ENCODE measurements around the gene NHERF2. TPM values are rescaled to one million over a fixed set of nuclear protein-coding genes. Genes with fewer than 3 reads are reported as not detected.
"Not testable (repeated sequence)": the region's sequence is repeated elsewhere in the genome, so short reads cannot be mapped to it uniquely, and the experiment has no call there.

NHERF2 gene
- total RNA-seq, 4 donors from 2014 or later: 10.3 to 97.1 (median 33.1) TPM

DNA sequence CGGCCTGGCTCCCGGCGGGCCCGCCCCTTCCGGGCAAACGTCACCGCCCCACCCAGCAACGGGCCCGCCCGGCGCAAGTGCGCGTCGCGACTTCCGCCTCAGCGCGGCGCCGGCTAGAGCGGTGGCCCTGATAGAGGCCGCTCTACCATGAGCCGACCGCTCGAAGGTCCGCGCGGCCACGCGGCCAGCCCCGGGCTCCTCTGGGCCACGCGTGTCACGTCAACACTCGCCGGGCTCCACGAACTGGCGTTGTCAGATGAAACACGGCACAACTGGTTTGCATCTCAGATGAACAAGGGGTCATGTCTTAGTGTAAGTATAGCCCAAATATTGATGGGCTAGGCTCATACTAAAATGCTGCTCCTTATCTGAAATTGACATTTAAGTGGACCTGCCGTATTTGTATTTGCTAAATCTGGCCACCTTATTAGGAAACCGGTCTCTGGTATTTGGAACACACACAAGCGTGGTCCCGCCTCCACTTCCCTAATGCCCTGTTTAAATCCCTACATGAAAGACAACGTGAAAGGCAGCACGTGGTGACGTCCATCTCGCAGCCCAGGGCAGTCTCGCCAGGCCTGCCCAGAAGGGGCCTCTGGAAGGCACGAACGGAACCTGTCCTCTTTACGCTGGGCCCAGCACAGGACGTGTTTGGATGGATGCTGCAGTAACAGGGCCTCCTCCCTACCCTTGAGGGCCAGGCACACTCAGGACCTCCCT lies 16.8 kb upstream of the NHERF2 start, which contains the start of gene ZNF598:
ZNF598 (minus strand) TSS at position 31 of the 720 bp plus-strand sequence.
- Histone ChIP-seq H3K4me1 (peaks cover 0 to 30% of the 10 kb centered on the region in 2 donors), H3K27me3 (no peaks in the 10 kb centered on the region), H3K4me3 (peak within 1 kb of the TSS; percentile 67 to 73), H3K9me3 (no peaks in the 10 kb centered on the region), H3K36me3 (no peaks in the 10 kb centered on the region), H3K27ac (peak within 1 kb of the TSS; percentile 84 to 88)
- intact Hi-C loops (cut with DNase I; ENCODE audit: low total_unique reads): no loop called here
- TF ChIP-seq, protein P1, sequence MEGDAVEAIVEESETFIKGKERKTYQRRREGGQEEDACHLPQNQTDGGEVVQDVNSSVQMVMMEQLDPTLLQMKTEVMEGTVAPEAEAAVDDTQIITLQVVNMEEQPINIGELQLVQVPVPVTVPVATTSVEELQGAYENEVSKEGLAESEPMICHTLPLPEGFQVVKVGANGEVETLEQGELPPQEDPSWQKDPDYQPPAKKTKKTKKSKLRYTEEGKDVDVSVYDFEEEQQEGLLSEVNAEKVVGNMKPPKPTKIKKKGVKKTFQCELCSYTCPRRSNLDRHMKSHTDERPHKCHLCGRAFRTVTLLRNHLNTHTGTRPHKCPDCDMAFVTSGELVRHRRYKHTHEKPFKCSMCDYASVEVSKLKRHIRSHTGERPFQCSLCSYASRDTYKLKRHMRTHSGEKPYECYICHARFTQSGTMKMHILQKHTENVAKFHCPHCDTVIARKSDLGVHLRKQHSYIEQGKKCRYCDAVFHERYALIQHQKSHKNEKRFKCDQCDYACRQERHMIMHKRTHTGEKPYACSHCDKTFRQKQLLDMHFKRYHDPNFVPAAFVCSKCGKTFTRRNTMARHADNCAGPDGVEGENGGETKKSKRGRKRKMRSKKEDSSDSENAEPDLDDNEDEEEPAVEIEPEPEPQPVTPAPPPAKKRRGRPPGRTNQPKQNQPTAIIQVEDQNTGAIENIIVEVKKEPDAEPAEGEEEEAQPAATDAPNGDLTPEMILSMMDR (IDR thresholded peaks at IDR 0.05): peak in 2 of 4 experiments; percentile 10 to 32
- peak; percentile 66 to 87 for TF ChIP-seq POLR2A (IDR thresholded peaks at IDR 0.05)
- DNase-seq: peak; percentile 70 to 83

GRCh38 chr16:2011726-2012125 lies 15.0 kb upstream of the NHERF2 start:
- H3K36me3 ChIP-seq; intact Hi-C loops (cut with DNase I; ENCODE audit: low total_unique reads); H3K27me3 ChIP-seq; H3K9me3 ChIP-seq; DNase-seq; H3K27ac ChIP-seq; H3K4me3 ChIP-seq: not testable (repeated sequence)
- peaks cover 0 to 21% of the 10 kb centered on the region in 2 donors for H3K4me1 ChIP-seq

DNA sequence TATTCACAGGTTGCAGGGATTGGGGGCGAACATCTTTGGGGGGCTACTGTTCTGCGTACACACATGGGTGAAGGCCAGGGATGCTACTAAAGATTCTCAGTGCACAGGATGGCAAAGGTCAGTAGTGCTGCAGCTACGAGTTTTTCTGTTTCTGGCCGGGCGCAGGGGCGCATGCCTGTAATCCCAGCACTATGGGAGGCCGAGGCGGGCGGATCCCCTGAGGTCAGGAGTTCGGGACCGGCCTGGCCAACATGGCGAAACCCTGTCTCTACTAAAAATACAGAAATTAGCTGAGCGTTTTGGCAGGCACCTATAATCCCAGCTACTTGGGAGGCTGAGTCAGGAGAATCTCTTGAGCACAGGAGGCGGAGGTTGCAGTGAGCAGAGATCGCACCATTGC lies 13.2 kb upstream of the NHERF2 start:
- Histone ChIP-seq H3K36me3 (no peaks in the 10 kb centered on the region), H3K4me1 (peaks cover 0 to 5% of the 10 kb centered on the region in 2 donors), H3K4me3 (no peak overlapping the region), H3K27me3 (no peaks in the 10 kb centered on the region), H3K9me3 (no peaks in the 10 kb centered on the region), H3K27ac (no peak overlapping the region)
- no peak for DNase-seq
- TF ChIP-seq, protein P1 (IDR thresholded peaks at IDR 0.05): no peak
- TF ChIP-seq POLR2A (IDR thresholded peaks at IDR 0.05): no peak
- intact Hi-C loops (cut with DNase I; ENCODE audit: low total_unique reads): no loop called here

- intact Hi-C loops (cut with DNase I; ENCODE audit: low total_unique reads): no loop called here
Measured at GRCh38 chr16:2015117-2015946, 11.4 kb upstream of the NHERF2 start.

GRCh38 chr16:2015947-2016208 lies 10.8 kb upstream of the NHERF2 start:
- H3K4me1 ChIP-seq: peaks cover 0 to 13% of the 10 kb centered on the region in 2 donors
- intact Hi-C loops (cut with DNase I; ENCODE audit: low total_unique reads): no loop called here
- H3K9me3 ChIP-seq: no peaks in the 10 kb centered on the region
- peaks cover 0 to 9% of the 10 kb centered on the region in 2 donors for H3K27me3 ChIP-seq
- TF ChIP-seq, protein P1 (IDR thresholded peaks at IDR 0.05): no peak
- TF ChIP-seq POLR2A (IDR thresholded peaks at IDR 0.05): no peak
- H3K36me3 ChIP-seq: no peaks in the 10 kb centered on the region
- H3K4me3 ChIP-seq: no peak overlapping the region
- no peak for DNase-seq
- no peak overlapping the region for H3K27ac ChIP-seq

More at GRCh38 chr16:2015117-2015946, 11.4 kb upstream of the NHERF2 start:
- Histone ChIP-seq H3K27me3 (peaks cover 0 to 5% of the 10 kb centered on the region in 2 donors), H3K36me3 (no peaks in the 10 kb centered on the region), H3K9me3 (no peaks in the 10 kb centered on the region), H3K27ac (no peak overlapping the region), H3K4me3 (no peak overlapping the region), H3K4me1 (peaks cover 0 to 10% of the 10 kb centered on the region in 2 donors)
- TF ChIP-seq, protein P1 (IDR thresholded peaks at IDR 0.05): no peak
- DNase-seq: no peak

Data from uterus (tissue), 4 donors.